HG02852 (cell line): ENCODE results near the gene BSPH1.
"Not testable (repeated sequence)": the region's sequence is repeated elsewhere in the genome, so short reads cannot be mapped to it uniquely, and the experiment has no call there.

Experiments used
- ATAC-seq: cut with Tn5 transposase; IDR thresholded peaks from one replicate; pipeline ENCODE4 v1.9.1; 2021; ENCODE audit warnings: mild to moderate bottlenecking, moderate library complexity; ENCODE audit not compliant: unreplicated experiment

The BSPH1 gene

GRCh38 chr19:47992070-47992469 is at the start of gene BSPH1:
Gene BSPH1 (minus strand): TSS chr19:47992170. CDS start chr19:47992081, 89 bp downstream.
- no peak for ATAC-seq

GRCh38 chr19:48036765-48037164 is 44.8 kb upstream of the BSPH1 start:
- no peak for ATAC-seq

- no peak for ATAC-seq
Measured at GRCh38 chr19:48033604-48034003, 41.6 kb upstream of the BSPH1 start.

GRCh38 chr19:48030073-48030472 is 38.1 kb upstream of the BSPH1 start:
- ATAC-seq: no peak

GRCh38 chr19:48029431-48029830 is 37.5 kb upstream of the BSPH1 start:
- ATAC-seq: no peak

GRCh38 chr19:48025480-48025879 is 33.5 kb upstream of the BSPH1 start:
- ATAC-seq: no peak

- ATAC-seq: no peak
Measured at GRCh38 chr19:48023518-48023917, 31.5 kb upstream of the BSPH1 start.

- no peak for ATAC-seq
Measured at GRCh38 chr19:48023011-48023410, 31.0 kb upstream of the BSPH1 start.

GRCh38 chr19:48020686-48021085 is 28.7 kb upstream of the BSPH1 start:
- ATAC-seq: no peak

GRCh38 chr19:48010932-48011758 is 19.2 kb upstream of the BSPH1 start:
- no peak for ATAC-seq

- ATAC-seq: no peak
Measured at GRCh38 chr19:48006762-48007161, 14.8 kb upstream of the BSPH1 start.

- no peak for ATAC-seq
Measured at GRCh38 chr19:48004236-48004635, 12.3 kb upstream of the BSPH1 start.

- no peak for ATAC-seq
Measured at GRCh38 chr19:48000846-48001245, 8.9 kb upstream of the BSPH1 start.

GRCh38 chr19:47998800-47999199 is 6.8 kb upstream of the BSPH1 start:
- no peak for ATAC-seq

- ATAC-seq: no peak
Measured at GRCh38 chr19:47996230-47996727, 4.3 kb upstream of the BSPH1 start.

- no peak for ATAC-seq
Measured at GRCh38 chr19:47994209-47994802, 2.3 kb upstream of the BSPH1 start, which contains the start of gene ELSPBP1. Gene ELSPBP1 (plus strand): TSS chr19:47994632. CDS start chr19:48008668, 14,036 bp downstream.

GRCh38 chr19:47991191-47991808 is 670 bp downstream of the BSPH1 start:
- no peak for ATAC-seq

GRCh38 chr19:47973529-47973928 is 18.4 kb downstream of the BSPH1 start:
- ATAC-seq: no peak

- not testable (repeated sequence) for ATAC-seq
Measured at GRCh38 chr19:47955936-47956335, 36.0 kb downstream of the BSPH1 start.

- not testable (repeated sequence) for ATAC-seq
Measured at GRCh38 chr19:47952132-47952531, 39.8 kb downstream of the BSPH1 start.

- not testable (repeated sequence) for ATAC-seq
Measured at GRCh38 chr19:47949852-47950521, 42.0 kb downstream of the BSPH1 start.
